ENCODE results near the gene NUTM2B. TPM values are rescaled to one million over a fixed set of nuclear protein-coding genes. Genes with fewer than 3 reads are reported as not detected.
"Not testable (repeated sequence)": the region's sequence is repeated elsewhere in the genome, so short reads cannot be mapped to it uniquely, and the experiment has no call there.

The NUTM2B gene
- total and polyA plus RNA-seq, 2 of the 13 experiments (the other 11 are each of a cell fraction or from before 2014, with no cell fraction given) = 0.16 to 0.27 TPM

DNA sequence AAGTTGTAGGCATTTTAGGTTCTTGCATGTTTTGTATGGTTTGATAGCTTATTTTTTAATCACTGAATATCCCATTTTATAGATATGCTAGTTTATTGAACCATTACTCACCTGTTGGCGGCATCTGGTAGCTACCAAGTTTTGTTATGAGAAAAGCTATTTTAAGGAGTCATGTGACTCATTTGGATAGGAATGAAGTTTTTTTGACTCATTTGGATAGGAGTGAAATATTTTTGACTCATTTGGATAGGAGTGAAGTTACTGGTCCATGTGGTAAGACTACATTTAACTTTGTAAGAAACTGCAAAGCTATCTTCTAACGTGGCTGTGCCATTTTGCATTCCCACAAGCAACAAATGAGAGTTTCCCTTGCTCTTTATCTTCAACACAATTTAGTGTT, 28.1 kb upstream of the NUTM2B start:
- POLR2A ChIA-PET; H3K4me1 ChIP-seq (ENCODE audit: insufficient read depth, low read length); H3K9ac ChIP-seq (ENCODE audit: insufficient read depth, low read depth, low read length); H3K4me2 ChIP-seq (ENCODE audit: low read depth, low read length); H3K36me3 ChIP-seq (replicated peaks in 1 of 2; ENCODE audit: control insufficient read depth in 1 of 2, insufficient read depth in 2 of 2, low read length in 2 of 2); H3K27ac ChIP-seq (ENCODE audit: extremely low read length, insufficient read depth, low read length); H2AFZ ChIP-seq (ENCODE audit: low read length); DNase-seq (ENCODE audit: low spot score); H3K4me3 ChIP-seq (replicated peaks in 1 of 3; ENCODE audit: insufficient read depth in 1 of 3, low read depth in 2 of 3, low read length in 3 of 3); FAIRE-seq; CTCF ChIA-PET (ENCODE audit: low intra/inter-chr PET ratio, low total read pairs); H3K9me3 ChIP-seq (ENCODE audit: low read length); in situ Hi-C loops (cut with HindIII; ENCODE audit: extremely low pct_ligation_motif_present, low pct_unique_long_range_greater_than_20kb); H3K79me2 ChIP-seq (ENCODE audit: insufficient read depth, low read length); ATAC-seq; H4K20me1 ChIP-seq (ENCODE audit: insufficient read depth, low read length); intact Hi-C loops (cut with micrococcal nuclease; ENCODE audit: unreplicated experiment); BruUV-seq (replicated peaks); H3K27me3 ChIP-seq (ENCODE audit: control insufficient read depth in 1 of 2, insufficient read depth in 2 of 2, low read length in 2 of 2): not testable (repeated sequence)
- 96% methylated on average over 2 of the region's 2 CpGs for WGBS (ENCODE audit: low lambda C conversion rate)

DNA sequence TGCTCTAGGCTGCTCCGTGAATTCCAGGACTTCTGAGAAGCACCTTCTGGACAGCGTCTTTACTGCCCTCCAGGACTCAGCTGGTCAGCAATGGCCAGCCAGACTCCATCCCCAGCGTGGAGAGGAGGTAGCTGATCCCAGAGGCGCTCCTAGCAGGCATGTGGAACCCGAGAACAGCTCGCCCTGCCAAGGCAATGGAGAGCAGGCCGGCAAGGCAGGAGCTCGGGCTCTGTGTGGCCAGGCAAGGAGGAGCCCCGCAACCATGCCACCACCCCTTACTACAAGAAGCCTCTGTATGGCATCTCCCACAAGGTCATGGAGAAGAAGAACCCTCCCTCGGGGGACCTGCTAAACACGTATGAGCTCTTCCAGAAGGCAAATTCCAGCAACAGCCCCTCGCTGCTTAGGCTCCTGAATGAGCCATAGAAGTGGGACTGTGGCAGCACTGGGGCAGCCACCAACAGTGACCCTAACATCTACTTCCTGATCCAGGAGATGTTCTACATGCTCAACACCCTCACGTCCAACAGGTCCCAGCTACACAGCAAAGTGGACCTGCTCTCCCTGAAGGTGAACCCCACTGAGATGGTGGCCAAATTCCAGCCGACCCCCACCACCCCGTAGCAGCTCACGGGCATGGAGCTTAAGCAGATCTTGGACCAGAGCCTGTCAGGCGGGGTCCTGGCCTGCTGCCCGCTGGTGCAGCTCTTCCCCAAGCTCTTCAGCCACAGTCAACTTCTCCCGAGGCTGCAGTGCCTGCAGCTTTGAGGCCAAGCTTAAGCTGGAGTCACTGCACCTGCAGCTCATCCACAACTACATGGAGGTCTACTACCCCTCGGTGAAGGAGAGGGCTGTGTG, 19.8 kb upstream of the NUTM2B start:
- H3K79me2 ChIP-seq (ENCODE audit: insufficient read depth, low read length); H2AFZ ChIP-seq (ENCODE audit: low read length); H3K27me3 ChIP-seq (ENCODE audit: control insufficient read depth in 1 of 2, insufficient read depth in 2 of 2, low read length in 2 of 2); in situ Hi-C loops (cut with HindIII; ENCODE audit: extremely low pct_ligation_motif_present, low pct_unique_long_range_greater_than_20kb); H3K36me3 ChIP-seq (replicated peaks in 1 of 2; ENCODE audit: control insufficient read depth in 1 of 2, insufficient read depth in 2 of 2, low read length in 2 of 2); H3K4me3 ChIP-seq (replicated peaks in 1 of 3; ENCODE audit: insufficient read depth in 1 of 3, low read depth in 2 of 3, low read length in 3 of 3); BruUV-seq (replicated peaks); H3K27ac ChIP-seq (ENCODE audit: extremely low read length, insufficient read depth, low read length); H4K20me1 ChIP-seq (ENCODE audit: insufficient read depth, low read length); CTCF ChIA-PET (ENCODE audit: low intra/inter-chr PET ratio, low total read pairs); H3K9me3 ChIP-seq (ENCODE audit: low read length); intact Hi-C loops (cut with micrococcal nuclease; ENCODE audit: unreplicated experiment); H3K4me1 ChIP-seq (ENCODE audit: insufficient read depth, low read length); H3K9ac ChIP-seq (ENCODE audit: insufficient read depth, low read depth, low read length); DNase-seq (ENCODE audit: low spot score); H3K4me2 ChIP-seq (ENCODE audit: low read depth, low read length); FAIRE-seq; POLR2A ChIA-PET: not testable (repeated sequence)
- ATAC-seq = 0 out of 3 replicates have a peak, but pooled peaks have one; percentile 23
- WGBS (ENCODE audit: low lambda C conversion rate) = 100% methylated on average over 3 of the region's 20 CpGs

DNA sequence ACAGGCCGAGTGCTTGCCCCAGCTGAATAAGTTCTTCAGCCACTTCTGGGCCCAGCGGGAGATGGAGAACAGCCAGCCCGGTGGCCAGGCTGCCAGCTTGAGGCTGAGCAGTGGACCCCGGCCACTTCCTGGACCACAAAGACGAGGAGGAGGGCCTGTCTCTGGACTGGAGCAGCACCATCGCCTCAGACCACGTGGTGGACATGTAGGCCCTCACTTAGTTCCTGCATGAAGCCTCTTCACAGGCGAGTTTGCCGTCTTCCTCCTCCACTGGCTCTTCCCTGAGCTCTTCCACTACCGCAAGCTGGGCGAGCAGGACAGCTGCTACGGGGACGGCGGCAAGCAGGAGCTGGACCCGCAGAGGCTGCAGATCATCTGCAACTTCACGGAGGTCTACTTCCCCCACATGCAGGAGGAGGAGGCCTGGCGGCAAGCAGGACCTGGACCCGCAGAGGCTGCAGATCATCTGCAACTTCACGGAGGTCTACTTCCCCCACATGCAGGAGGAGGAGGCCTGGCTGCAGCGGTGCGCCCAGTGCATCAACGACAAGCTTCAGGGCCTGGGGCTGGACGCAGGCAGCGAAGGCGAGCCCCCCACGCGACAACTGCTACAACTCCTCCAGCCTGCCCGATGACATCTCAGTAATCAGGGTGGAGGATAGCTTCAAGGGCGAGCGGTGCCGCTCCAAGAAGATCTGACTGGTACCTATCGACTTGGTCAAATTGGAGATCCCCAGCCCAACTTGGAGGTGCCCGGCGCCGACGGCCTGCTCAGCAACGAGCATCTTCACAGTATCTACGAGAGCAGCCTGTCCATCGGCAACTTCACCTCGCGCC, 18.9 kb upstream of the NUTM2B start:
- CTCF ChIA-PET (ENCODE audit: low intra/inter-chr PET ratio, low total read pairs); in situ Hi-C loops (cut with HindIII; ENCODE audit: extremely low pct_ligation_motif_present, low pct_unique_long_range_greater_than_20kb); BruUV-seq (replicated peaks); FAIRE-seq; H4K20me1 ChIP-seq (ENCODE audit: insufficient read depth, low read length); H3K27ac ChIP-seq (ENCODE audit: extremely low read length, insufficient read depth, low read length); H3K36me3 ChIP-seq (replicated peaks in 1 of 2; ENCODE audit: control insufficient read depth in 1 of 2, insufficient read depth in 2 of 2, low read length in 2 of 2); H3K9ac ChIP-seq (ENCODE audit: insufficient read depth, low read depth, low read length); H3K79me2 ChIP-seq (ENCODE audit: insufficient read depth, low read length); H3K27me3 ChIP-seq (ENCODE audit: control insufficient read depth in 1 of 2, insufficient read depth in 2 of 2, low read length in 2 of 2); H3K4me2 ChIP-seq (ENCODE audit: low read depth, low read length); intact Hi-C loops (cut with micrococcal nuclease; ENCODE audit: unreplicated experiment); H2AFZ ChIP-seq (ENCODE audit: low read length); ATAC-seq; POLR2A ChIA-PET; H3K4me1 ChIP-seq (ENCODE audit: insufficient read depth, low read length); H3K9me3 ChIP-seq (ENCODE audit: low read length); DNase-seq (ENCODE audit: low spot score); H3K4me3 ChIP-seq (replicated peaks in 1 of 3; ENCODE audit: insufficient read depth in 1 of 3, low read depth in 2 of 3, low read length in 3 of 3): not testable (repeated sequence)
- 94% methylated on average over 22 of the region's 41 CpGs for WGBS (ENCODE audit: low lambda C conversion rate)

Measured in HepG2 (cell line).